Islet precursor cell (in vitro differentiated cells): ENCODE results near the gene MYCBP.
A peak's percentile ranks its signal among the peaks of the same experiment; 100 is the strongest.

ENCODE experiments used
- DNase-seq: peaks from one replicate; pipeline ENCODE4 v3.0.0-alpha.2; 2018

Gene MYCBP

DNA sequence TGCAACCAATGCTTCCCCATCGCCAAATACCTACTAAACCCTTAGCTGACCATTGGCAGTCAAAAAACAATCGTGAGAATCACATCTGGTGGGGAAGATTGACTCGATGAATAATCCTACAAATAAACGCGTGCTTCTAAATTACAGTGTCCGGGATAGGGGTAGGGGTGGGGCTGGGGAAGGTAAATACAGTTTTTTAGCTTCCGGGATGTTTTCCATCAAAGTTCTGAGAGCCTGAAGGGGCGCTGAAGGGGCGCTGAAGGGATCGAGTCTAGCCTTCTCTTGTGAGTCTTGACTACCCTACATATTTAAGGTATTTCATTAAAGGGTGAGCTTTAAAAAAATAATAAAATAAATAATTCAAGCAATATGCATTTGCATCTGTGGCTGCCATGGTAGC lies 54.1 kb downstream of the MYCBP start:
- no peak for DNase-seq

DNA sequence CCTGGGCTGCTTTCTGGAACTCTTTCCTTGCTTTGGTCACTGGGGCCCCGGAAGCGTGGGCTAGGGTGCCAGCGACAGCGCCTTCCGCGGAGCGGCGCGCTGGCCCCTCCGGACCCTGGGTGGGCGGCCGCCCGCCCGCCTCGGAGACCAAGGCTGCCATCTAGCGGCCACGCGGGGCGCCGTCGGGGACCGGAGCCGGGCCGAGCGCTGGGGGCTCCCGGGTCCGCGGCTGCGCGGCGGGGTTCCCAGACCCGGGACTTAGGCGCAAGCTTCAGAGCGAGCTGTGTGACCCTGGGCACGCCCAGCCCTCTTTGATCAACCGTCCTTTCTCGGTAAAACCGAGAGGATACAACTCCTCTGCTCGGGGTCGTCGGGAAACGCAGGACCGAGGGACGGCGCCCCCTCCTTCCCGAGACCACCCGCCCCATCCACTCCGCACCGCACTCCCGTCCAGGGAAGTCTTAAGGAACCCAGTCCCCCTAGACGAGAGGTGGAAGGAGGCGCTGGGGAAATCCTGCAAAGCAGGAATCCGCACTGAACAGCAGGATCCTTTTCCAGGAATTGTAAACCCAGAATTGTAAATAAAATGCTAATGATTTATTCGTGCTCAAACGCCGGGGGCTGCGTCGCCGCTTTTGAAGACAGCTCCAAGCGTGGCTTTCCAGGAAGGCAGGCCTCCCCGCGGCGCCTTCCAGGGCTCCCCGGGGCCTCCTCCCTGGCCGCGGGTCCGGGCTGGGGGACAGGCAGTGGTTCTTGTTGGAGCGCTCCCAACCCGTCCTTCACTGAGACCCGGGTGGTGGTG lies 54.8 kb downstream of the MYCBP start:
- peak; percentile 80 for DNase-seq

DNA sequence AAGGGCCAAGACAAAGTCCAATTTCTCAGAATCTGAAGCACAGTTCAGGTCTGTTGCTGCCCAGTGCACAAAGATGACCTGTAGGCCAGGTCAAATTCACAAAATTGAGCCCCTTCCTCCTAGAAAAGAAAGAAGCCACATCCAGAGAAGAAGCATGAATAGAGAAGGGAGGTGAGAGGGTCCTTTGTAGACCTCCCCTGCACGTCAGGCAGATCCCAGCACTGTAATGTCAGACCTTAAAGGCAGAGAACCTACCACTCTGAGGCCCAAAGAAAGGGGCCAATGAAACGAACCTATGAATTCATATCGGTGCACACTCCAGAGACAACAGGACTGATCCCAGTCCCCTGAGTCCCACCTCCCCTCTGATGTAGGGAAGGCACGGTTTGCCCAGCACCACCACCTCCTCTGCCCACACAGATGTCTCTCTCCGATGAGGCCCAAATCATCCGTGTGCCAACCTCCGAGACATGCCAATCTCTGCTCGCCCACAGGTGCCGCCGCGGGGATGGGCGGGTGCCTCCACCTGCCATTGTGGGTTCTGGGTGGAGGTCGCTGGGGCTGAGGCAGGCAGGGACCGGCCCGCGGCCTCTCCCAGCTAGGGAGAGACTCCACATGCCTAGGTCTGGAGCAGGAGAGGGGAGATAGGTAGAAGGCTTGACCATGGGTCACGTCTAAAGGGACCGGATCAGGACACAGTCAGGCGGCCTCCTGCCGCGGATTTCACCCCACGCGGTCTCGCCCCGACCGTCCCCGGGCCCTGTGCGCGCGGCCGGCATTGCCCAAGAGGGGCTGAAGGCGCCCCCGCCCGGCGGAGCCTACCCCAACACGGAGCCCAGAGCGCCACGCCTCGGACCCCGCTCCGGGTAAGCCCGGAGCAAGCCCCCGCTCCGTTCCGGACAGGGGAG lies 55.6 kb downstream of the MYCBP start:
- no peak for DNase-seq

DNA sequence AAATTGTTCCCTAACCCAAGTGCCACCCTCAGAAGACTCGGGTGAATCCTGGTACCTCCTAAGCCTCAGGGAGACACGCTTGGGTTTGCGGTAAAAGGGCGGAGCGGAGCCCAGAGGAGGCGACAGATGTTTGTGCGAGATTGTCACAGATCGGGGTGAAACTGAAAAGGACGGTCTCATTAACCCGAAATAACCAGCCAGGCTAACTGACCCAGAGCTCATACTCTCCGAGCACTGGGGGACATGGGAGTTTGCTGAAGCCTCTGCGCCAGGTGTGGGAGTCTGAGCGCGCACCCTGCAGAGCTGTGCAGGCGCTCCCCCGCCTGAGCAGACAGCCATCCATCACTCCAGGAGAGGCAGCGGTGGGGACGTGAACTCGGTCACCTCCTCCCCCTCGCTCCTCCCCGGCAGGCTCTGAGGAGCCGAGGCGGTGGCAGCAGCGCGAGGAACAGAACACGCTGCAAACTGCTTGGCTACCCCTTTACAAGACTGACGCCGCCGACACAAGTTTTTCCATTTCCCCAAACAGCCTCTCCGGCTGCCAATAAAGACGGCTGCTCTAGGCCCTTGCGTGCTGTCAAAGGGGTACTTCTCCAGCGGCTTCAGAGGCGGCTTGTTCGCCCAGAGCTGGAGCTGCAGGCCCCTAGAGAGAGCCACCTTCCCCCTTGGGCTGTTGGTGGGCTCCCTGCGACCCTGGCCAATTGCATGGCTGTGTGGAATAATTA lies 57.1 kb downstream of the MYCBP start:
- no peak for DNase-seq

DNA sequence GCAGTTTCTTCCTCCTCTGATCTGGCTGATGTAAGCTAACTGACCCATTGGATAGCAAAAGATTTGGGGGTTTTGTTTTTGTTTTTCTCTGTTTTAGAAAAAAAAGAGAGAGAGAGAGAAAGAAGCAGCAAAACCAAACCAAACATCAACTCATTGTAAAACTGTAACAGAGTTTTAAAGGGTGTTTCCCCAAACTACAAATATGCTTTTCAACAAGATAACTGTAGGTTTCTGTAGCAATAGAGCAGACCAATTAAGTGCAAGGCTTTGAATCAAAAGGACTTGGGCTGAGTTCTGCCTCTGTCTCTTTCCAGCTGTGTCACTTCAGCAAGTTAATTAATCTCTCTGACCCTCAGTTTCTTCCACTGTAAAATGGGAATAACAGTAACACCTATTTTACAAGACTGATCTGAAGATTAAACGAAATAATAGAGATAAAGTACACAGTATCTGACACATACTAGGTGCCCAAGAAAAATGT lies 58.1 kb downstream of the MYCBP start:
- DNase-seq = no peak

DNA sequence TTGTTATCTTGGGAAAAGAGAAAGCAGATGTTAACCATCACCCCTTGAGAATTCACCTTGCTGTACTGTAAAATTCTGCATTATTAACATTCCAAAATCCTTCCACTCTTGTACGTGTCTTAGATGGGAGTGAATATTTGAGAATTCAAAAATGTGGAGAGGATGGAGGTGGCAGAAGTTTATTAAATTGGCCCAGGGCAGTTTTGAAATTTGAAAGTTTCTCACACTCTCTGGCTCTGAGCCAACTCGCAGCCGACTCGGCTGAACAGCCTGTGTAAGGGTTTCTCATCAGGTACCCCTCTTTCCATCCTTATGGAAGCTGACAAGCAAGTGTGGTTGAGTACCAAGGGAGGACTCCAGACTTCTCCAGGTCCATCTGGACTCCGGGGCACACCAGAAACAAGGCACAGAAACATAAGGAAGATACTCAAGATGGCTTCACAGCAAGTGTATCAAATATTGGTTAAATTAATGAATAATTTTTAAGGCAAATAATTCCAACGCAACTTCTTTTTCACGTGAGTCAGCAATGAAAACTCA lies 58.6 kb downstream of the MYCBP start:
- no peak for DNase-seq

DNA sequence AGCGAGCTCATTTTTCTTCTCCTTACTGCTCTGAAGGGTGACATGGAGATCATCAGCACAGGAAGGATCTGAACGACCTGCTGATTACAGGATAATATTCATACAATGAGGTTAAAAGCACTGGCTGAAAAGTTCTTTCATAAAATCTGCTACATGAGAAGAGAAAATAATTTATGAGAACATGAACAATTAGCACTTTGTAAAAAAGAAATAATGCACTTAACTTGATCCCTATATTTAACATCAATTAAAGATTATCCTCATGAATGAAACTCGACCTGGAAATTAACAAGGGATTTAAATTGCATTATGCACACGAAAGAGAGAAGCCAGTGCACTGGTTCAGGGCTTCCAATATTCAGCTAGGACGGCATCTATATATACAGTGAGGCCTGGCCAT lies 60.2 kb downstream of the MYCBP start:
- no peak for DNase-seq
